ENCODE data around the gene NKAIN2. TPM values are rescaled to one million over a fixed set of nuclear protein-coding genes. Genes with fewer than 3 reads are reported as not detected.

The NKAIN2 gene
- total RNA-seq, 3 donors from 2014 or later: 0.48 to 1.8 TPM; not detected in 1

DNA sequence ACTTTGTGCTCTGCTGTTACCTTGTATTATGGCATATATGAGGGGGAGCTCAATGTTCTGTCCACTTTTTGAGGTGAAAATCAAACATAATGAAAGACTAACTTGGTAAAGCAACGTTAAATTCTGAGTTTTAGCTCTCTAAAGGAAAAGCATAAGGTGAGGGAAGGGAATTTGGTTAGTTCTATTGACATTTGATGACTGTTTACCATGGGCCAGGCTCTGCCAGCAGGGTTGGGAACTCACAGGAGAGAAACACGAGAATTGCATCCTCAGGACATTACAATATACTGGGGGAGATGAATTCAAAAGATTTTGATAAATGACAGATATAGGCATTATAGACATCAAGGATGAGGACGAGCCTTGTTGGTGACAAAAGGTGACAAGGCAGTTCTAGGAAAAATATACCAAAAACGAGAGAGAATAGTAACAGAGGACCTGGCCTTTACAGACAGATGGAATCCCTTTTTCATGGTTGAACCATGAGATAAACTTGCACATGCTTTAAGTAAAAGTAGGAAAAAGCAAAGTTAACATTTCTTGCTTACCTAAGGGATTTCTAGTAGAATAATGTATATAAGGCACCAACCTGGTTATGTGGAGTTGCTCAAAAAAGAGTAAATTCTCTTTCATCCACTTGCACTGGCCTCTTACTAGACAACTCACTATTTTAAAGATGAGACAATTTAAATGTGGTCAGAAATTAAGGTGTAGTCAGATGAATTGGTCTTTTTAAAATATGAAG is 191.4 kb downstream of the NKAIN2 start:
- Histone ChIP-seq H3K4me1 (no peaks in the 10 kb centered on the region), H3K27me3 (no peaks in the 10 kb centered on the region), H3K9me3 (no peaks in the 10 kb centered on the region), H3K36me3 (no peaks in the 10 kb centered on the region), H3K27ac (no peak overlapping the region), H3K4me3 (no peak overlapping the region)
- DNase-seq (ENCODE audit: low spot score in 2 of 2): no peak
- intact Hi-C loops (cut with DNase I; ENCODE audit: low total_unique reads): no loop called here
- TF ChIP-seq, protein P1, sequence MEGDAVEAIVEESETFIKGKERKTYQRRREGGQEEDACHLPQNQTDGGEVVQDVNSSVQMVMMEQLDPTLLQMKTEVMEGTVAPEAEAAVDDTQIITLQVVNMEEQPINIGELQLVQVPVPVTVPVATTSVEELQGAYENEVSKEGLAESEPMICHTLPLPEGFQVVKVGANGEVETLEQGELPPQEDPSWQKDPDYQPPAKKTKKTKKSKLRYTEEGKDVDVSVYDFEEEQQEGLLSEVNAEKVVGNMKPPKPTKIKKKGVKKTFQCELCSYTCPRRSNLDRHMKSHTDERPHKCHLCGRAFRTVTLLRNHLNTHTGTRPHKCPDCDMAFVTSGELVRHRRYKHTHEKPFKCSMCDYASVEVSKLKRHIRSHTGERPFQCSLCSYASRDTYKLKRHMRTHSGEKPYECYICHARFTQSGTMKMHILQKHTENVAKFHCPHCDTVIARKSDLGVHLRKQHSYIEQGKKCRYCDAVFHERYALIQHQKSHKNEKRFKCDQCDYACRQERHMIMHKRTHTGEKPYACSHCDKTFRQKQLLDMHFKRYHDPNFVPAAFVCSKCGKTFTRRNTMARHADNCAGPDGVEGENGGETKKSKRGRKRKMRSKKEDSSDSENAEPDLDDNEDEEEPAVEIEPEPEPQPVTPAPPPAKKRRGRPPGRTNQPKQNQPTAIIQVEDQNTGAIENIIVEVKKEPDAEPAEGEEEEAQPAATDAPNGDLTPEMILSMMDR (IDR thresholded peaks at IDR 0.05): no peak
- TF ChIP-seq POLR2A (IDR thresholded peaks at IDR 0.05) (no peak), POLR2AphosphoS5 (IDR thresholded peaks at IDR 0.05) (no peak)

DNA sequence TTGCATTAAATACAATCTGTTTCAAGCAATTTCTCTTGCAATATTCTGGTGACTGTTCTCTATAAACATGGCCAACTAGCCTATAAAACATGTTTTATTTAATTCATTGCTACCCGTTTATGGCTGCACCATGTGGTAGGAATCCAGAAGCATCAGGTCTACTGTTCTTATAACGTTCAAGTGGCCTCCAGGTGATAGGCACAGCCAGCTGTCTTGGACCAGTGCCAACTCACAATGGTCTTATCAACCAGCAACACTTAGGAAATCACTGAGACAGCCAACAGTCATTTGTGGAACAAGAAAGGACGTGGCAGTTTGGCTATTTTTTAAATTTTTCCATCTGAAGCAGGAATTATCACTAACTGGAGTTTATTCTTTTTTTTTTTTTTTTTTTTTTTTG is 193.6 kb downstream of the NKAIN2 start:
- Histone ChIP-seq H3K4me1 (no peaks in the 10 kb centered on the region), H3K4me3 (no peak overlapping the region), H3K27me3 (no peaks in the 10 kb centered on the region), H3K27ac (no peak overlapping the region), H3K36me3 (no peaks in the 10 kb centered on the region), H3K9me3 (no peaks in the 10 kb centered on the region)
- TF ChIP-seq POLR2A (IDR thresholded peaks at IDR 0.05): no peak
- TF ChIP-seq, protein P1 (IDR thresholded peaks at IDR 0.05): no peak
- no peak for TF ChIP-seq POLR2AphosphoS5 (IDR thresholded peaks at IDR 0.05)
- intact Hi-C loops (cut with DNase I; ENCODE audit: low total_unique reads): no loop called here
- DNase-seq (ENCODE audit: low spot score in 2 of 2): no peak

DNA sequence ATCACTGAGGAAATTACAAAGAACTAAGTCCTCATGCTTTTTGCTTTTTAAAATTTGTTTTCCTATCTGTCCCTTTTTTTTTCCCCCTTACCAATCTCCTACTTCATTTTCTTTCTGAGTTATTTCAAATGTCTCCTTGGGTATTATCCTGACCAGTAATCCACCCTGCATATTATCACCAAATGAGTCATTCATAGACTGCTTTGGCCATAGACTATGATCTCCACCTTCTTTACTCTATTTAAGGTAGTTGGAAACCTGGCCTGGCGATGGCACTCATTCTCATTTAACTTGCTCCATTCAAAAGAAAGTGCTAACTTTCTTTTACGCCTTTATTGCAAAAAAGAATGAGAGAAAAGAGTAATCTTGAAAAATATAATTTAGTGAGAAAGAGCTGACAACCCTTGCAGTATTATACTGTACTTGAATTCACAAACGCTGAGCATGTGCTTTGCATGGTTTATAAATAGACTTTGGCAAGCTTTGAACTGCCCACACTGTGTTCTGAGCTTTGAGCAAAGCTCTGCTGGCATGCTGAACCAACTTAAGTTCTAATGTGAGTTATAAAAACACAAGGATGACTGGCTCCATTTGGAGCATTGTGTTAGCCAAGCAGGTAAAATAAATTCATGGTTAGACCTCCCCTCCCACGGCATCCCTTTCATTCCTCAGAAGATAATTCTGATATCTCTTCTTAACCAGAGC is 198.9 kb downstream of the NKAIN2 start:
- no peaks in the 10 kb centered on the region for H3K4me1 ChIP-seq
- intact Hi-C loops (cut with DNase I; ENCODE audit: low total_unique reads): no loop called here

DNA sequence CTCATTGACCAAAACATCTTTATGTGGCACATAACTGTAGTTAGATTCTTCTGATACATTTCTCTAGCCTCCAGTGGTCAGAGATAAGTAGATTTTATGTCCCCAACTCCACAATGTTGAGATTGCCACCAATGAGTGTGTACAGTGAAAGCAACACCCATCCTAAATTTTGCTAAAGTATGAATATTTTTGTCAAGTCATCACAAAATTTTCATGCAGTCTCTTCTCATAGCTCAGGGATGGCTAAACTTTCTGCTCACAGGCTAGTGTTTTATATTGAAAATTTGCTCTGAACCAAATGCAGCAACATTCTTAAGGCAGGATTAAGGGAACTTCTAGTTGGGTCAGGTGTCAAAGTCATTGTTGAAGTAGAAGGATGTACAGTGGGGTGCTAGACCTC is 203.6 kb downstream of the NKAIN2 start:
- no peak overlapping the region for H3K4me3 ChIP-seq
- intact Hi-C loops (cut with DNase I; ENCODE audit: low total_unique reads): no loop called here
- no peak for DNase-seq (ENCODE audit: low spot score in 2 of 2)
- no peaks in the 10 kb centered on the region for H3K27me3 ChIP-seq
- H3K9me3 ChIP-seq: no peaks in the 10 kb centered on the region
- no peaks in the 10 kb centered on the region for H3K36me3 ChIP-seq
- H3K27ac ChIP-seq: no peak overlapping the region
- TF ChIP-seq POLR2AphosphoS5 (IDR thresholded peaks at IDR 0.05) (no peak), POLR2A (IDR thresholded peaks at IDR 0.05) (no peak)
- TF ChIP-seq, protein P1 (IDR thresholded peaks at IDR 0.05): no peak
- H3K4me1 ChIP-seq: no peaks in the 10 kb centered on the region

More for the DNA sequence above, 198.9 kb downstream of the NKAIN2 start:
- H3K27ac ChIP-seq: no peak overlapping the region
- no peak for DNase-seq (ENCODE audit: low spot score in 2 of 2)
- H3K9me3 ChIP-seq: no peaks in the 10 kb centered on the region
- no peak overlapping the region for H3K4me3 ChIP-seq
- H3K27me3 ChIP-seq: no peaks in the 10 kb centered on the region
- H3K36me3 ChIP-seq: no peaks in the 10 kb centered on the region
- TF ChIP-seq POLR2A (IDR thresholded peaks at IDR 0.05): no peak
- TF ChIP-seq, protein P1 (IDR thresholded peaks at IDR 0.05): no peak
- no peak for TF ChIP-seq POLR2AphosphoS5 (IDR thresholded peaks at IDR 0.05)

All from breast epithelium (tissue), 4 donors.